ENCODE results near the gene THAP5.
"Not testable (repeated sequence)": the region's sequence is repeated elsewhere in the genome, so short reads cannot be mapped to it uniquely, and the experiment has no call there.

The THAP5 gene

DNA sequence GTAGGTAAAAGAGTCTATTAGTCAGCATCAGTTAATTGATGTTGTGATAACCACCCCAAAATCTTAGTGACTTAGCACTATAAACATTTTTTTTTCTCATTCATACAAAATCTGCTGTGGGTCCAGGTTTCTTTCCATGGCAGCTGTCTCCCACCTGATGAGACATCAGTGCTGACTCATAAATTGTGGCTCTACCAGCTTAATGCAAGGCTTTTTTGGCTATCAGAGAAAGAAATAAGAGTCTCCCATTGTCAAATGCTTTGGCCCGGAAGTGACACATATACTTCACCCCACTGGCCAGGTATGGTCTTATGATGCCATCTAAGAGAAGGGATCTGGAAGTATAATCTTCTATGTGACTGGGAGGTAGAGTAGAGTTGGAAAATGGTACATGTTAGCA is 14.7 kb upstream of the THAP5 start:
- DNase-seq (ENCODE audit: low spot score) = no peak

DNA sequence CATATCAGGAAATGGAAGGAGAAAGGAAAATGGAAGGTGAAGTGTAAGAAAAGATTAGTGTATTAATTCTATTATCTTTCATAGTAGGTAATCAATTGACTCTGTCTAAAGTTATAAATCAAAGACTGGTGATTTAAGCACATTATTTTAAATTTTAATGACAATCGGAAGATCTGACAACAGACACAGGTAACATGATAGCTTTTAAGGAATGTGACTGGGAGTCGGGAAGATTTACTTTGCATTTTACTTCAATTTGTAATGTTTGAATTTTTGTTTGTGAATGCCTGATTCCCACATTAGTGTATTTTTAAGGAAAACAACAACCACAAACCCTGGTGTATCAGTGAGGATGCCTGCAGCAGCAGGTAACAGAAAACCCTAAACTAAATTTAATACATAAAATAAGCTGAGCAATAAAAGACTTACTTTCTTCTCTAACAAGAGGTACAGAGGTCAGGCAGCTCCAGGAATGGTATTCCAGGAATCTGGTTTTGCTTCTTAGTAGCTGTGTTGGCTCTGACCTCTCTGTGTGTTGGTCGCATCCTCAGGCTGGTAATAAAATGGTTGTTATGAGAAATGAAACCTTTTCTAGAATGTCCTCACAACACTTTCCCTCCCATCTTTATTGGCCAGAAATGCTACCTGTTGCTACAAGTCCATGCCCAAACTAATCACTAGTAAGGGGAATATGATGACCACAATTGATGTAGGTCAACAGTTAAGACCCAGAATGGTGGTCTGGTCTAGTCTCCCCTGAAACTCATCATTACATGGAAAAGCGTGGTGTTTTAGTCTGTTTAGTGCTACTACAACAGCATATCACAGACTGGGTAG is 12.4 kb upstream of the THAP5 start:
- peak; percentile 26 for DNase-seq (ENCODE audit: low spot score)

DNA sequence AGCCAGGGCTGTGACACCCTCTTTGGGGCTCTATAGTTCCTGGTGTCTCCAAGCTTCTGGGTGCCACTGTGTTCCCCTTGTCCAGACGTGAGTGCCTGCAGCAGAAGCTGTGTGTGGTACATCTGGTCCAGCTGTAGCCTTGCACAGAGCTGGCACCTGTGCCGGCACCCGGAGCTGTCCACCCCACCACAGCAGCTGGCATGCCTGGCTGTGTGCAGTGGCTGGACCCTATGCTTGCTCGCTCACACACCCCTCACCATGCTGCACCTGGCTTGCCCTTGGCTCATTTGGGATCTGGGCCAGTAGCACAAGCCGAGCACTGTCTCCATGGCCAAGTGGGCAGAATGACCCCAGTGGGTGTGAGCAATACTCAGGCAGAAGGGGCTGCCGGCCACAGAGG is 10.8 kb upstream of the THAP5 start:
- no peak for DNase-seq (ENCODE audit: low spot score)

- no peak for DNase-seq (ENCODE audit: low spot score)
These were observed 9.4 kb upstream of the THAP5 start for GRCh38 chr7:108578937-108579336.

- no peak for DNase-seq (ENCODE audit: low spot score)
These were observed 6.6 kb upstream of the THAP5 start for GRCh38 chr7:108576116-108576515.

GRCh38 chr7:108575156-108575555 is 5.7 kb upstream of the THAP5 start:
- DNase-seq (ENCODE audit: low spot score) = no peak

DNA sequence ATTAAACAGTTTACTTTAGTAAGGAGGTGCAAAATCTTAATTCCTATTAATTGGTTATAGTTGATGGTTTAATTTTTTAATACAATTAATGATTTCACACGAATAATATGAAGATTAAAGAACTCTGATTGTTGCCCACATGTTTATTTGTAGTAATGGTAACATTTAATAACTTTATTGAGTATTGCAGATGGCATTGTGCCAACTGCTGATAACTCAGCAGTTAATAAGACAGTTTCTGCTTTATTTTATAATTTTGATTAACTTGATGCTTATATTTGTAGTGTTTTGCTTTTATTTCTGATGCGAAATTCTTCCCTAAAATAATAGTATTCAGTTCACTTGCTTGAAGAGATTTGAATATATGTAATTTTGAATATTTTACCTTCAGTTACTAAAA is 3.0 kb upstream of the THAP5 start:
- DNase-seq (ENCODE audit: low spot score) = no peak

DNA sequence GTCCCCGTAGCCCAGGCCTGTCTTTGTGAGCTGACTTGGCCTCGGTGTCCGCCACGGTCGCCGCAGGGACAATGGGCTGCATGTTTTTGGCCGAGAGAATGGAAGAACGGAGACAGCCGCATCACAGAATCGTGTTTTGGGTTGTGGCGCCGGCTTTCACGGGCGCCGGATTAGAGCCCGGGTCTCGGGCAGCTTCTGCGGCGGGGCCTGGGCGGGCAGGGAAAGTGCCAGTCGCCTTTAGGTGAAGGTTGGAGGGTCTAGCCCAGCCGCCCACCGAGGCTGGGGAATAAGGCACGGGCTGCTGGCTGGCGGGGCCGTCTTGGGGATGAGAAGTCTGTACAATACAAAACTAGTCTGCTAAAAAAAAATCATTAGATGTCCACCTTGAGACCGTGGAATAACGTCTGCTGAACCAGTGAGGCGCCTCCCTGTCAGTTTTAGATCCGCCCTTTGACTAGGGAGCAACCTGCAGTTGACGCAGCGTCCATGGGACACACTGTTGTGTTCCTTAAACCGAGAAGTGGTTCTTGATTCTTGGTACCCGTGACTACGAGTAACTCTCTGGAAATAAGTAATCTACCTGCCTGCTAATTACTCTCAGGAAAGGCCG is 745 bp upstream of the THAP5 start:
- peak; percentile 31 for DNase-seq (ENCODE audit: low spot score)

DNA sequence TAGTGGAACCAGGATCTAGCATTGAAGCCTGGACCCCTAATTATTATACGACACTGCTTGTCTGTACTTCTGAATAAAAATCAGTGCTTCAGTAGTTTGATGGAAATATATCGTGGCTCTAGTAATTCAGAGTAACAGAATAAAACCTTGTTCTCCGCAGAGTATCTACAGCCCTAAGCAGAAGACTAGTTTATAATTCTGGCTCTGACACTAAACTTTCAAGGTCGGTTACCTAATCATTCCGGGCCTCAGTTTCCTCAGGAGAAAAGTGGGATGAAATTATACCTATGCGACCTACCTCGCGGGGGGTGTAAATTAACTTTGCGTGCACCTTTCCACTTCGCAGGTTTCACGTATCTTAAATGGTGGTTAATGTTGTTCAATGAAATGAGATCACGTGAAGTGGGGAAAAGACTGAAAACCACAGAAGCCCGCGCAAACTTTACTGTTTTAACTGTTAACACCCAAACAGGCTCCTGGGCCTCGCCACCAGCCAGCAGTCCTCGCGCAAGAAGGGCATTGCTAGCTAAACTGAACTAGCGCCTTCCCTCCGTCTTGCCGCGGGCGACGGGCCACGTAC is 615 bp downstream of the THAP5 start:
- DNase-seq (ENCODE audit: low spot score) = no peak

DNA sequence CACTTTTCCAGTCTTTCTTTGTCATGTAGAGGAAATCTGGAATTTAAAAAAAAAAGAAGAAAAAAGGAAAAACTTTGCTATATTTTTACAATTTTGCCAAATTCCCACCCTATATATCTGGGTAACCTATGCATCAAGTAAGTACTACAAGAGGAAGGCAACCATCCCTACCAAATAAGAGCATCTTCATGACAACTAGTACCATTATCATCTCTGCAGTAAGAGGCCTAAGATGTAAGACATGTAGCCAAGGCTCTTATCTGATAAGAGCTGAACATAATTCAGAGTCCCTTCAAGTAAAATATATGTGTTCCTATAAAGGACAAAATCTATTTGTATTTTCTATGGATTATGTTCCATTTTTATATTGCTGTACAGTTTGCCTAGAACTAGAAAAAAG is 3.5 kb downstream of the THAP5 start:
- no peak for DNase-seq (ENCODE audit: low spot score)

DNA sequence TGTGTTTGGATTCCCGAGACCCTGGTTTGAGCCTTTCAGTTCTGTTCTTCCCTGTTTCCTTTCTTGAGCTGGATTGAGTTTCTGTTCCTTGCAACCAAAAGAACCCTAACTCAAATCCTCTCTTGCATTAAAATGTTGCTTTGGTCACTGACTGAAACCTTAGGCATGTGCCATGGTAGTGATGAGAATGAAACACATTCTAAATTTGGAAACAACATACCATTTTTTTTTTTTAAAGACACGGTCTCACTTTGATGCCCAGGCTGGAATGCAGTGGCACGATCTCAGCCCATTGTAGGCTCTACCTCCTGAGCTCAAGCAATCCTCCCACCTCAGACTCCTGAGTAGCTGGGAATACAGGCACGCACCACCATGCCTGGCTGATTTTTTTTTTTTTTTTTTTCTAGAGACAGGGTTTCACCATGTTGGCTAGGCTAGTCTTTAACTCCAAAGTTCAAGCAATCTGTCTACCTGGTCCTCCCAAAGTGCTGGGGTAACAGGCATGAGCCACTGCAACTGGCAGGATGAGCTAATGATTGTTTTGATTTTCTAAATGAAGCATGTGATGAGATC is 8.4 kb downstream of the THAP5 start:
- DNase-seq (ENCODE audit: low spot score) = peak; percentile 26

DNA sequence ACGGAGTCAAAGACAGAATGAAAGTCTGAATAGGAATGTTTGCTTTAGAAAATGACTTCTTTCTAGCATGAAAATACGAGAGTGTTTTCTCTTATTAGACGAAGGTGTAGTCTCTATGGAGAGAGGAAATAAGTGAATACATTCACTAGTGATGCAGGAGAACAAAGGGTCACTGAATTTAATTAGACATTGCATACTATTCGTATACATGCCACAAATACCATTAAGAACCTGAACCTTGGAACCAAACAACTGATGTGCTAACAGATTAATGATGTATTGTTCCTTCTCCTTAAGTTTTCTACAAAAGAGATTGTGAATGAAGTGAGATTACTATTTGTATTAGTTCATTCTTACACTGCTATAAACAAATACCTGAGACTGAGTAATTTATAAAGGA is 10.3 kb downstream of the THAP5 start:
- no peak for DNase-seq (ENCODE audit: low spot score)

DNA sequence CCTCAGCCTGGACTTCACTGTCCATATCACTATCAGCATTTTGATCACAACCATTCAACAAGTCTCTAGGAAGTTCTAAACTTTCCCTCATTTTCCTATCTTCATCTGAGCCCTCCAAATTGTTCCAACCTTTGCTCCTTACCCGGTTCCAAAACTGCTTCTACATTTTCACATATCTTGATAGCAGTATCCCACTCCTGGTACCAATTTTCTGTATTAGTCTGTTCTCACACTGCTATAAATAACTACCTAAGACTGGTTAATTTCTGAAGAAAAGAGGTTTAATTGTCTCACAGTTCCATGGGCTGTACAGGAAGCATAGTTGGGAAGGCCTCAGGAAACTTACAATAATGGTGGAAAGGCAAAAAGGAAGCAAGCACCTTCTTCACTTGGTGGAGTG is 11.9 kb downstream of the THAP5 start:
- no peak for DNase-seq (ENCODE audit: low spot score)

GRCh38 chr7:108557191-108557590 is 12.3 kb downstream of the THAP5 start:
- DNase-seq (ENCODE audit: low spot score) = no peak

DNA sequence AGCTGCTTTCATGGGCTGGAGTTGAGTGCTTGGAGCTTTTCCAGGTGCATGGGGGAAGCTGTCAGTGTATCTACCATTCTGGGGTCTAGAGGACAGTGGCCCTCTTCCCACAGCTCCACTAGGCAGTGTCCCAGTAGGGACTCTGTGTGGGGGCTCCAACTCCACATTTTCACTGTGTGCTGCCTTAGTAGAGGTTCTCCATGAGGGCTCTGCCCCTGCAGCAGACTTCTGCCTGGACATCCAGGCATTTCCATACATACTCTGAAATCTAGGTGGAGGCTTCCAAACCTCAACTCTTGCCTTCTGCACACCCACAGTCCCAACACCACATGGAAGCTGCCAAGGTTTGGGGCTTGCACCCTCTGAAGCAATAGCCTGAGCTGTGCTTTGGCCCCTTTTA is 12.8 kb downstream of the THAP5 start:
- not testable (repeated sequence) for DNase-seq (ENCODE audit: low spot score)

DNA sequence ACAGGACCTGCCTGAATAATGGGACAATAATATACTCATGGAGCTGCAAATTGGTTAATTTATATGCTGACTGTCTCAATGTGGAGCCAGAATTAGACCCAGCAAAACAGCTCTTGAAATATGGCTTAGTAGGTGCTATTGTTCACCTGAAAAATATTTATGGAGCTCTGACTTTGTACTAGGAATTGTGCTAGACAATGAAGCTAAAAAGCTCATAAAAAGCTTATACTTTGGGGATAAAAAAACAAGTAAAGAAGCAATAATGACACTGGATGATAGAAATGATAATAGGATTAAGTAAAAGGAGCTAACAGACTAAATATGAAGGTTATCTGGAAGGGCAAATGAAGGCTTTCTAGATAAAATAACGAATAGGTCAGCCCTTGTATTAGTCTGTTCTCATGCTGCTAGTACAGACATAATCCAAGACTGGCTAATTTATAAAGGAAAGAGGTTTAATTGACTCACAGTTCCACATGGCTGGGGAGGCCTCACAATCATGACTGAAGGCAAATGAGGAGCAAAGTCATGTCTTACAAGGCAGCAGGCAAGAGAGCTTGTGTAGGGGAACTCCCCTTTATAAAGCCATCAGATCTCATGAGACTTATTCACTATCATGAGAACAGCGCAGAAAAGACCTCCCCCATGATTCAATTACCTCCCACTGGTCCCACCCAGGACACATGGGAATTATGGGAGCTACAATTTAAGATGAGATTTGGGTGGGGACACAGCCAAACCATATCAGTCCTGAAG is 21.2 kb downstream of the THAP5 start:
- not testable (repeated sequence) for DNase-seq (ENCODE audit: low spot score)

DNA sequence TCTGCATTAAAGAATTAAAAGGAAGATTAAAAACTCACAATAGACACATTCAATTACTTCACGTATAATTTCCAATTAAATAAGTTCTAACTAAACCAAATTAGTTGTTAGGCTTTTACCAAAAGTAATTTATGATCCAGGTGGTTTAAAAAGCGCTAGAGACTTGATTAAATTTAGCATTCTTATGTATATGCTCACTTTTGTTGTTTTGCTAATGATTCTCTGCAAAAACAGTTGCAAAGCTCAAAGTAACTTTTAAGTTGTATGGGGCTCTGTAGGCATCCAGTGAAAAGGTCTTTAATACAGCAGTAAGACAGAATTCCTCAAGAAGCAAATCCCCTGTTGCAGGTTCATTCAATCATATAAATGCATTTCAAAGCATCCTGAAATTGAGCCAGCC is 28.0 kb downstream of the THAP5 start:
- DNase-seq (ENCODE audit: low spot score) = no peak

DNA sequence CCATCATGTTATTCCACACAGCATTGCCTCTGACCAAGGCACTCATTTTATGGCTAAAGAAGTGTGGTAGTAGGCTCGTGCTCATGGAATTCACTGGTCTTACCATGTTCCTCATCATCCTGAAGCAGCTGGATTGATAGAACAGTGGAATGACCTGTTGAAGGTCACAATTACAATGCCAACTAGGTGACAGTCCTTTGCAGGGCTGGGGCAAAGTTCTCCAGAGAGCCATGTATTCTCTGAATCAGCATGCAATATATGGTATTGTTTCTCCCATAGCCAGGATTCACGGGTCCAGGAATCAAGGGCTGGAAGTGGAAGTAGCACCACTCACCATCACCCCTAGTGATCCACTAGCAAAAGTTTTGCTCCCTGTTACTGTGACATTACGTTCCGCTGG is 30.8 kb downstream of the THAP5 start:
- DNase-seq (ENCODE audit: low spot score) = not testable (repeated sequence)

DNA sequence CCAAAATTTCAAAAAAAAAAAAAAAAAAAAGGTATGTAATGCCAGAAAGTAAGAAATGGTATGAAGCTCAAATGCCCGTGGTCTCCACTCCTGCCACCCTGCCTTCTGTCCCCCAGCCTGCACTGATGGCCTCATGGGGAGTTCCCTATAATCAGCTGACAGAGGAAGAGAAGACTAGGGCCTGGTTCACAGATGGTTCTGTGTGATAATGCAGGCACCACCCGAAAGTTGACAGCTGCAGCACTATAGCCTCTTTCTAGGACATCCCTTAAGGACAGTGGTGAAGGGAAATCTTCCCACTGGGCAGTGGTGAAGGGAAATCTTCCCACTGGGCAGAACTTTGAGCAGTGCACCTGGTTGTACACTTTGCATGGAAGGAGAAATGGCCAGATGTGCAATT is 31.3 kb downstream of the THAP5 start:
- not testable (repeated sequence) for DNase-seq (ENCODE audit: low spot score)

DNA sequence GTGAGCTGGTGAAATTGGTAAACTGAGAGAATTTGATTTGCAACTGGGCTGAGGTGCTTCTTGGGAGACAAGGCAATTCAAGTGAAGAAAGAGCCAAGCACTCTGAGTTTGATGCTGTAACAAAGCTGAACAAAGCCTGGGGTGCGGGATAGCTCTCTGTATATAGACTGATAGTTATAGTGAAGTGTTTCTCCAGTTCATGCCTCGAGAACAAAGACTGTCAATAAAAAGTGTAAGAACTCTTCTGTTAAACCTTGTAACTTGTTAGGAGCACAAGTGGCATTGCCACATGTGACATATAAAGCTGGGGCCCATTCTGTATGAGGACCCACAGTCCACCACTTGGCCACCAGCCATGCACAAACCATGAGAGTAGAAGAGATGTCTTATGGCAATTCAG is 32.3 kb downstream of the THAP5 start:
- no peak for DNase-seq (ENCODE audit: low spot score)

- no peak for DNase-seq (ENCODE audit: low spot score)
These were observed 33.8 kb downstream of the THAP5 start for GRCh38 chr7:108535744-108536143.

GRCh38 chr7:108535257-108535656 is 34.2 kb downstream of the THAP5 start:
- DNase-seq (ENCODE audit: low spot score) = no peak

All from AG08396 (cell line).